ENCODE measurements around the gene ZBTB7A.

DNA sequence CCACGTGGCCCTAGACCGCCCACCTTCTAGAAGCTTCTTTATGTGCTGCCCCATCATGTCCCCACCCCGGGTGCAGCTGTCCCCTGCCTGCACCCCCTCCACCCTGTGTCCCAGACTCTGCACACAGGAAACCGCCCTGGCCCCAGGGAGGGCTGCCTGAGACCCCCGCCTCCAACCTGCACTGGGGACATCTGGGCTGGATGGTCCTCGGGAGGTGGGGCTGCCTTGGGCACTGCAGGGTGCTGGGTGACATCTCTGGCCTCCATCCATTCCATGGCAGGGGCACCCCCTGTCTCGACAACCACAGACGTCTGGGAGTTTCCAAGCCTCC, 17.8 kb upstream of the ZBTB7A start:
- TF ChIP-seq CTCF (IDR thresholded peaks at IDR 0.05) (no peak), POLR2A (IDR thresholded peaks at IDR 0.05) (no peak), POLR2AphosphoS5 (IDR thresholded peaks at IDR 0.05) (no peak)
